Ascending aorta (tissue), 2 donors: ENCODE results near the gene LRGUK. TPM values are rescaled to one million over a fixed set of nuclear protein-coding genes. Genes with fewer than 3 reads are reported as not detected.
A peak's percentile ranks its signal among the peaks of the same experiment; 100 is the strongest.
"Not testable (repeated sequence)": the region's sequence is repeated elsewhere in the genome, so short reads cannot be mapped to it uniquely, and the experiment has no call there.

Source experiments
- DNase-seq, 2 donors: peaks; one replicate each; pipeline ENCODE4 v3.0.0-alpha.2; 2019; ENCODE audit warnings: low spot score in 2 of 2
- H3K27ac ChIP-seq, 2 donors: fragments of 200-600 bp; sonication (generic); one replicate each; pipeline ENCODE4 v1.5.1; 2016 to 2017; ENCODE audit warnings: mild to moderate bottlenecking in 1 of 2
- H3K27me3 ChIP-seq: fragments of 200-600 bp; sonication (generic); one replicate; pipeline ENCODE4 v1.5.1; 2017
- H3K36me3 ChIP-seq, 2 donors: fragments of 200-600 bp; sonication (generic); one replicate each; pipeline ENCODE4 v1.5.1; 2016
- H3K4me1 ChIP-seq, 2 donors: fragments of 200-600 bp; sonication (generic); one replicate each; pipeline ENCODE4 v1.5.1; 2016 to 2017; ENCODE audit warnings: mild to moderate bottlenecking in 1 of 2
- H3K4me3 ChIP-seq, 2 donors: fragments of 200-600 bp; sonication (generic); one replicate each; pipeline ENCODE4 v1.5.1; 2016 to 2017; ENCODE audit warnings: mild to moderate bottlenecking in 1 of 2
- H3K9me3 ChIP-seq, 2 donors: fragments of 200-600 bp; sonication (generic); one replicate each; pipeline ENCODE4 v1.5.1; 2016
- intact Hi-C: fragments of 100-400 bp; cut with DNase I; formaldehyde crosslinking; loops from one replicate; pipeline ENCODE4 v1.15.1; 2023
- total RNA-seq: library from RNA; depleted of rRNA; stranded (reverse); fragments of >200 nt; gene quantifications from one replicate; pipeline ENCODE4 v1.1.0, GENCODE V29; 2016
- TF ChIP-seq, protein P1 (sequence below), 3 experiments: fragments of 200-600 bp in 2 of 3; fragments of 450-650 bp in 1 of 3; sonication (generic) in 2 of 3; IDR thresholded peaks; one replicate each; pipeline ENCODE4 v1.5.1; 2016 to 2019; ENCODE audit warnings: antibody characterized with exemption in 3 of 3, mild to moderate bottlenecking in 1 of 3, moderate library complexity in 1 of 3

The LRGUK gene
- total RNA-seq, 1 donor from 2014 or later: not detected

DNA sequence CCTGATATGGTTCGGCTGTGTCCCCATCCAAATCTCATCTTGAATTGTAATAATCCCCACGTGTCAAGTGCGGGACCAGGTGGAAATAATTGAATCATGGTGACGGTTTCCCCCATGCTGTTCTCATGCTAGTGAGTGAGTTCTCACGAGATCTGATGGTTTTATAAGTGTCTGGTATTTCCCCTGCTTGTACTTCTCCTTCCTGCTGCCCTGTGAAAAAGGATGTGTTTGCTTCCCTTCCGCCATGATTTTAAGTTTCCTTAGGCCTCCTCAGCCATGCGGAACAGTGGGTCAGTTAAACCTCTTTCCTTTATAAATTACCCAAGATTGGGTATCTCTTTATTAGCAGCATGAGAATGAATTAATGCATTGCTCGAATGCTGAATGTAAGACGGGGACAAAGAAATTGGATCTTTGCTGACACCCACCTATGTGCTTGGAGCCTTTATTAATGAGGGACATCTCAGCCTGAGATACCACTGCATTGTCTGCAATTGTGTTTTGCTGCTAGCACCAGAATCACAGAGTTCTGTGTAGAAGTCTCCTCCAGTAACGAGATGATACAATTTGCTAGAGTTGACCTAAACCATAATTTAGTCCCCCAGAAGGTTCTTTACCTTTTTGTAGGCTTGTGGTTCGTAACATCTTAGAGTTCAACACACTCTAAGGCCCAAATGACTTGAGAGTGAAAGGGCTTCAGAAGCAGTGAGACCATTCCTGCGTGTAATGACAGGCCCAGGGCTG lies 160.9 kb downstream of the LRGUK start:
- TF ChIP-seq, protein P1, sequence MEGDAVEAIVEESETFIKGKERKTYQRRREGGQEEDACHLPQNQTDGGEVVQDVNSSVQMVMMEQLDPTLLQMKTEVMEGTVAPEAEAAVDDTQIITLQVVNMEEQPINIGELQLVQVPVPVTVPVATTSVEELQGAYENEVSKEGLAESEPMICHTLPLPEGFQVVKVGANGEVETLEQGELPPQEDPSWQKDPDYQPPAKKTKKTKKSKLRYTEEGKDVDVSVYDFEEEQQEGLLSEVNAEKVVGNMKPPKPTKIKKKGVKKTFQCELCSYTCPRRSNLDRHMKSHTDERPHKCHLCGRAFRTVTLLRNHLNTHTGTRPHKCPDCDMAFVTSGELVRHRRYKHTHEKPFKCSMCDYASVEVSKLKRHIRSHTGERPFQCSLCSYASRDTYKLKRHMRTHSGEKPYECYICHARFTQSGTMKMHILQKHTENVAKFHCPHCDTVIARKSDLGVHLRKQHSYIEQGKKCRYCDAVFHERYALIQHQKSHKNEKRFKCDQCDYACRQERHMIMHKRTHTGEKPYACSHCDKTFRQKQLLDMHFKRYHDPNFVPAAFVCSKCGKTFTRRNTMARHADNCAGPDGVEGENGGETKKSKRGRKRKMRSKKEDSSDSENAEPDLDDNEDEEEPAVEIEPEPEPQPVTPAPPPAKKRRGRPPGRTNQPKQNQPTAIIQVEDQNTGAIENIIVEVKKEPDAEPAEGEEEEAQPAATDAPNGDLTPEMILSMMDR (IDR thresholded peaks at IDR 0.05): no peak
- DNase-seq: no peak
- H3K4me1 ChIP-seq: no peaks in the 10 kb centered on the region
- no peaks in the 10 kb centered on the region for H3K36me3 ChIP-seq
- H3K4me3 ChIP-seq: no peak overlapping the region
- H3K27ac ChIP-seq: no peak overlapping the region
- intact Hi-C loops: no loop called here
- no peaks in the 10 kb centered on the region for H3K9me3 ChIP-seq
- H3K27me3 ChIP-seq: no peaks in the 10 kb centered on the region

DNA sequence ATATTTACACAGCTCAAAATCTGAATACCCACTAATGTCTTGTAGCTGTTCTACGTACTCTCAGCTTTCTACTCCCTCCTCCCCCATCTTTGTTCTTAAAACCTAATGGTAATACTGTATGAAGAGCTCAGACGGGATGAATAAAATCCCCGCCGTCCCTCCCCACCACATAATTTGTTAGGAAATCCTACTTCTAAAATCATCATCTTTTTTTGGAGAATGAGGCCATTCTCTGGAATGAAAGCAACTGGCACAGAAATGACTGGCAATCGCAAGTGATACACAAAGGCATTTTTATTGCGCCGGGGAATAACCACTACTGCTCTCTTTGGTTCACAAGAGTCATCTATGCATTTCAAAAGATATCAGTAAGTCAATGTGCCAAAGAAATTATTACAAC lies 162.3 kb downstream of the LRGUK start:
- intact Hi-C loops: no loop called here
- no peaks in the 10 kb centered on the region for H3K27me3 ChIP-seq
- no peaks in the 10 kb centered on the region for H3K9me3 ChIP-seq
- H3K36me3 ChIP-seq: peaks cover 0 to 7% of the 10 kb centered on the region in 2 donors
- no peak overlapping the region for H3K27ac ChIP-seq
- TF ChIP-seq, protein P1 (IDR thresholded peaks at IDR 0.05): no peak
- no peak for DNase-seq
- no peak overlapping the region for H3K4me3 ChIP-seq
- H3K4me1 ChIP-seq: no peaks in the 10 kb centered on the region

DNA sequence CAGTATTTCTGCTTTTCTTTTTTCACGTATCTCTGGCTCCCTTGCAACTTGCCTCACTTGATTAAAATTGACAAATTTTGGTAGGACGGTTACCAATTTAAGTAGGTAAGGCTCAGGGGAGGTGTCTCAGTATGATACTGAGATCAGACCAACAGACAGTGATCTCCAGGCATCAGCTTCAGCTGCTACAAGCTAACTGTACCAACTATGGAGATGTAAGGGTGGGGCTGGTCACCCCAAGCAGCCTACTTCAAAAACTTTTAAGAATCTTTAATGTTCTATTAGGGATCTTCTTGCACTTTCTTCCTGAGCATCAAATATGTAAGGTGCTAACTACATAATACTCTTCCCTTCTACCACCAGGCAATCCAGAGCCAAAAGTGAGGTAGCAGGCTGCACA lies 162.7 kb downstream of the LRGUK start:
- Histone ChIP-seq H3K27ac (no peak overlapping the region), H3K4me1 (no peaks in the 10 kb centered on the region), H3K27me3 (no peaks in the 10 kb centered on the region), H3K4me3 (no peak overlapping the region), H3K36me3 (peaks cover 0 to 11% of the 10 kb centered on the region in 2 donors), H3K9me3 (no peaks in the 10 kb centered on the region)
- intact Hi-C loops: no loop called here
- TF ChIP-seq, protein P1 (IDR thresholded peaks at IDR 0.05): no peak
- DNase-seq: no peak

DNA sequence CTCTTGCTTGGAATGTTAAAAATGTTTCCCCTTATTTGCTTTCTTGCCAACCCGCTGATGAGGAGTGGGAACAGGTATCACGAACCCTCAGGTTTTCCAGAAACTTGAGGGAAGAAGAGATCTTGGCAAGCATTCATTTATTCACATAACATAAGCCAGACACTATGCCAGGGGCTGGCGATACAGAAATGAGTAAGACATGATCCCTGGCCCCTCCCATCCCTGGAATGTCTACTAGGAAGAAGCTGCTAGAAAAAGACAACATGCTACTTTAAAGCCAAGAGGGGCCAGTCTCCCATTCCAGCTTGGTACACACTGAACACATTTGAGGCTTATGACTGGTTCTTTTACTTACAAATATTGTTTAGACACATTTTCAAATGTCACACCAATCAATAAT lies 163.1 kb downstream of the LRGUK start:
- no peak overlapping the region for H3K4me3 ChIP-seq
- H3K27ac ChIP-seq: no peak overlapping the region

DNA sequence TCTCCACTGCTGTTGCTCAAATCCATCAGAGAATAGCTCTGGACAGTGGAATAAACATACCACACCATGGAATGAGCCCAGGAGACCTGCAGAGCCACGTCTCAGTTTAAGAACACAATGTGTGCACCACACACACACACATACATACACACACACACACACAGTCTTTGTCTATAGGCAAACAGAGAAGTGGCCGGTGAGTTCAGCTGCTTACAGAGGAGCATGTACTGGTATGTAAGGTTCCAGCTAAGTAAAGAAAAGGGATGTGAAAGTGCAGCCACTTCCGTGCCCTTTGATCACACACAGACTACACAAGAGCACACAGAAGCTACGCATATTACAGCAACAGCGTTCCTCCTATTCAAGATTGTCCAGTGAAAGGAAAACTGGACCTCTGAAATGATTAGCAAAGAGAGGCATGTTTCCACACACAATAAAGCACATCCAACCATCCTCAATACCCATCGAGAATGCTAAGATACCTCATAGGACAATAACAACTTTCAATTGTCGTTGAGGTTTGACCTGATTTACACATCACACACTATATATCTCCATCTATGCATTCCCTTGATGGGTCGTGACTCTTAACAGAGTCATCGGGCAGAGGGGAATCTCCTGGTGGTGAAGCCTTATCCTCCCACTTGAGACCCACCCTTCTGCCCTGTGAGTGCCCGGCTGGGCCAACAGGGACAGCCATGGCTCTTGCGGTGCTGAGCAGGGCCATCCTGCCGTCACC lies 166.0 kb downstream of the LRGUK start:
- Histone ChIP-seq H3K27ac (no peak overlapping the region), H3K36me3 (peaks cover 6 to 36% of the 10 kb centered on the region in 2 donors), H3K27me3 (no peaks in the 10 kb centered on the region), H3K4me1 (no peaks in the 10 kb centered on the region), H3K4me3 (no peak overlapping the region), H3K9me3 (no peaks in the 10 kb centered on the region)
- peak in 1 of 2 donors; percentile 65 for DNase-seq
- intact Hi-C loops: no loop called here
- TF ChIP-seq, protein P1 (IDR thresholded peaks at IDR 0.05): no peak

More for the DNA sequence above, 163.1 kb downstream of the LRGUK start:
- peaks cover 0 to 15% of the 10 kb centered on the region in 2 donors for H3K36me3 ChIP-seq
- no peaks in the 10 kb centered on the region for H3K4me1 ChIP-seq
- H3K27me3 ChIP-seq: no peaks in the 10 kb centered on the region
- intact Hi-C loops: no loop called here
- H3K9me3 ChIP-seq: no peaks in the 10 kb centered on the region
- TF ChIP-seq, protein P1 (IDR thresholded peaks at IDR 0.05): no peak
- DNase-seq: no peak

DNA sequence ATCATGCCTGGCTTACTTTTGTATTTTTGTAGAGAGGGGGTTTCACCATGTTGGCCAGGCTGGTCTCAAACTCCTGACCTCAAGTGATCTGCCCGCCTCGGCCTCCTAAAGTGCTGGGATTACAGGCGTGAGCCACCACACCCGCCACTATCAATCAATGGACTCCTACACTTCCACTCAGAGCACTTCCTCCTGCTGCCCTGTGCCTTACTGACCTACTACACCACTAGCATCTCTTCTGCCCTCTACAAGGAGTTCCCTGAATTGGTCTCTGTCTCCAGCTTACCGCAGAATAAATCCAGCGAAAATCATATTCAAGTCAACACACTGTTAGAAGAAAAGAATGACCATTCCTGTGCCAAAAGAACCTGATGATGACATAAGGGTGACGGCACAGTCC lies 168.8 kb downstream of the LRGUK start:
- H3K27me3 ChIP-seq, H3K4me3 ChIP-seq, H3K4me1 ChIP-seq, H3K9me3 ChIP-seq, DNase-seq, H3K27ac ChIP-seq, intact Hi-C loops: not testable (repeated sequence)
- peaks cover 6 to 57% of the 10 kb centered on the region in 2 donors for H3K36me3 ChIP-seq
